GM18502 (cell line): ENCODE results near the gene ENTPD6.

ENCODE experiments used
- ATAC-seq: cut with Tn5 transposase; IDR thresholded peaks from one replicate; pipeline ENCODE4 v1.9.1; 2021; ENCODE audit warnings: mild to moderate bottlenecking; ENCODE audit not compliant: unreplicated experiment, poor library complexity

Gene ENTPD6

GRCh38 chr20:25187220-25187619 is 8.3 kb upstream of the ENTPD6 start:
- no peak for ATAC-seq

- ATAC-seq, result no peak
Measured at GRCh38 chr20:25187635-25188034, 7.9 kb upstream of the ENTPD6 start.

GRCh38 chr20:25188218-25188617 is 7.3 kb upstream of the ENTPD6 start:
- ATAC-seq, result no peak

GRCh38 chr20:25191051-25191450 is 4.5 kb upstream of the ENTPD6 start:
- no peak for ATAC-seq

GRCh38 chr20:25191689-25192088 is 3.8 kb upstream of the ENTPD6 start:
- ATAC-seq, result no peak

- ATAC-seq, result no peak
Measured at GRCh38 chr20:25193843-25194242, 1.7 kb upstream of the ENTPD6 start.

GRCh38 chr20:25194333-25194972 is 1.1 kb upstream of the ENTPD6 start:
- no peak for ATAC-seq

- ATAC-seq, result peak; percentile 3
Measured at GRCh38 chr20:25195962-25196785, 662 bp downstream of the ENTPD6 start.

- no peak for ATAC-seq
Measured at GRCh38 chr20:25196786-25197120, 1.2 kb downstream of the ENTPD6 start.

- ATAC-seq, result no peak
Measured at GRCh38 chr20:25197183-25197869, 1.8 kb downstream of the ENTPD6 start.

GRCh38 chr20:25197870-25198190 is 2.3 kb downstream of the ENTPD6 start:
- no peak for ATAC-seq

GRCh38 chr20:25198663-25199383 is 3.3 kb downstream of the ENTPD6 start:
- ATAC-seq, result no peak

GRCh38 chr20:25199473-25200260 is 4.2 kb downstream of the ENTPD6 start:
- no peak for ATAC-seq

GRCh38 chr20:25203089-25203488 is 7.6 kb downstream of the ENTPD6 start:
- ATAC-seq, result no peak

- ATAC-seq, result no peak
Measured at GRCh38 chr20:25203871-25204320, 8.4 kb downstream of the ENTPD6 start.

- no peak for ATAC-seq
Measured at GRCh38 chr20:25204550-25205276, 9.2 kb downstream of the ENTPD6 start.

- no peak for ATAC-seq
Measured at GRCh38 chr20:25205277-25206062, 10.0 kb downstream of the ENTPD6 start.

GRCh38 chr20:25206063-25206403 is 10.5 kb downstream of the ENTPD6 start:
- ATAC-seq, result no peak

- ATAC-seq, result no peak
Measured at GRCh38 chr20:25206548-25206947, 11.0 kb downstream of the ENTPD6 start.
